HepG2 (cell line): Measurements from ENCODE around the gene KCNH1. TPM values are rescaled to one million over a fixed set of nuclear protein-coding genes. Genes with fewer than 3 reads are reported as not detected.

ENCODE experiments used
- ATAD3A ChIP-seq: sonication (generic); formaldehyde crosslinking; IDR thresholded peaks from 2 replicates; pipeline ENCODE4 v1.4.0; 2020; ENCODE audit warnings: missing genetic modification reagents
- FLYWCH1 ChIP-seq: sonication (generic); formaldehyde crosslinking; IDR thresholded peaks from 2 replicates; pipeline ENCODE4 v1.8.1; 2023; ENCODE audit warnings: mild to moderate bottlenecking, missing genetic modification reagents
- LCORL ChIP-seq, 2 experiments: fragments of 450-650 bp in 1 of 2; sonication (generic) in 1 of 2; formaldehyde crosslinking in 1 of 2; IDR thresholded peaks; 2 replicates each; pipeline versions ENCODE4 v1.5.0 to v1.6.1; 2017 to 2020; ENCODE audit warnings: antibody characterized with exemption in 1 of 2, missing genetic modification reagents in 1 of 2
- LRRFIP1 ChIP-seq: sonication (generic); formaldehyde crosslinking; conservative IDR thresholded peaks from 2 replicates; pipeline ENCODE4 v1.4.0; 2020; ENCODE audit warnings: missing genetic modification reagents
- NBN ChIP-seq: fragments of 450-650 bp; conservative IDR thresholded peaks from 2 replicates; pipeline ENCODE4 v1.6.1; 2017
- PRDM10 ChIP-seq: sonication (generic); formaldehyde crosslinking; IDR thresholded peaks from 2 replicates; pipeline ENCODE4 v1.4.0; 2020; ENCODE audit warnings: low read depth, missing genetic modification reagents
- RXRB ChIP-seq: IDR thresholded peaks from 2 replicates; pipeline ENCODE4 v1.6.1; 2016; ENCODE audit warnings: borderline replicate concordance, missing genetic modification reagents, missing compliant biosample characterization
- SCMH1 ChIP-seq: sonication (generic); formaldehyde crosslinking; IDR thresholded peaks from 2 replicates; pipeline ENCODE4 v1.9.0; 2021; ENCODE audit warnings: missing genetic modification reagents, mild to moderate bottlenecking, borderline replicate concordance
- ZC3H4 ChIP-seq: sonication (generic); formaldehyde crosslinking; IDR thresholded peaks from 2 replicates; pipeline ENCODE4 v1.4.0; 2020; ENCODE audit warnings: missing genetic modification reagents, borderline replicate concordance
- ZMYM2 ChIP-seq: sonication (generic); formaldehyde crosslinking; IDR thresholded peaks from 2 replicates; pipeline ENCODE4 v1.8.0; 2022; ENCODE audit warnings: mild to moderate bottlenecking, missing genetic modification reagents
- ZNF124 ChIP-seq: sonication (generic); formaldehyde crosslinking; IDR thresholded peaks from 2 replicates; pipeline ENCODE4 v1.4.0; 2020; ENCODE audit warnings: missing genetic modification reagents
- polyA plus RNA-seq, 8 experiments: library from polyadenylated mRNA; depleted of rRNA in 3 of 8; stranded (reverse) in 7 of 8; unstranded in 1 of 8; fragments of >200 nt; fragmentation: Illumina TruSeq in 4 of 8; extraction: Trizol in 4 of 8; gene quantifications; 2 replicates each; pipeline versions ENCODE4 v1.2.1 to v1.2.3, GENCODE V29; 2011 to 2016; ENCODE audit warnings: low read depth in 4 of 8, missing spikeins in 1 of 8, mixed read lengths in 1 of 8; ENCODE audit not compliant: insufficient read depth in 1 of 8
- total RNA-seq, 5 experiments: library from RNA; depleted of rRNA; stranded (reverse); fragments of >200 nt; fragmentation: Illumina TruSeq; extraction: Trizol; gene quantifications; 2 replicates each; pipeline ENCODE4 v1.2.3, GENCODE V29; 2016; ENCODE audit warnings: low read depth in 1 of 5
- TF ChIP-seq, protein P1 (sequence below): sonication (generic); formaldehyde crosslinking; IDR thresholded peaks from 2 replicates; pipeline ENCODE4 v1.8.0; 2022; ENCODE audit warnings: mild to moderate bottlenecking, missing genetic modification reagents; ENCODE audit not compliant: insufficient replicate concordance
- TF ChIP-seq, protein P2 (sequence below): sonication (generic); formaldehyde crosslinking; IDR thresholded peaks from 2 replicates; pipeline ENCODE4 v1.8.1; 2023; ENCODE audit warnings: missing genetic modification reagents, mild to moderate bottlenecking, borderline replicate concordance

The KCNH1 gene
- total and polyA plus RNA-seq, 2 of the 13 experiments (the other 11 are each of a cell fraction or from before 2014, with no cell fraction given), result not detected

GRCh38 chr1:210797422-210797821 is 336.5 kb downstream of the KCNH1 start (continued):
- TF ChIP-seq RXRB (CRISPR knock-in tag) (no peak), ZMYM2 (no peak), ZNF124 (no peak), FLYWCH1 (CRISPR knock-in tag) (no peak), PRDM10 (CRISPR knock-in tag) (no peak), ATAD3A (CRISPR knock-in tag) (no peak), LRRFIP1 (CRISPR knock-in tag) (no peak), LCORL (IDR thresholded peaks at IDR 0.05) (no peak), LCORL (CRISPR knock-in tag; IDR thresholded peaks at IDR 0.05) (no peak), ZC3H4 (CRISPR knock-in tag) (no peak), NBN (no peak), SCMH1 (CRISPR knock-in tag) (no peak)
- TF ChIP-seq, protein P1, sequence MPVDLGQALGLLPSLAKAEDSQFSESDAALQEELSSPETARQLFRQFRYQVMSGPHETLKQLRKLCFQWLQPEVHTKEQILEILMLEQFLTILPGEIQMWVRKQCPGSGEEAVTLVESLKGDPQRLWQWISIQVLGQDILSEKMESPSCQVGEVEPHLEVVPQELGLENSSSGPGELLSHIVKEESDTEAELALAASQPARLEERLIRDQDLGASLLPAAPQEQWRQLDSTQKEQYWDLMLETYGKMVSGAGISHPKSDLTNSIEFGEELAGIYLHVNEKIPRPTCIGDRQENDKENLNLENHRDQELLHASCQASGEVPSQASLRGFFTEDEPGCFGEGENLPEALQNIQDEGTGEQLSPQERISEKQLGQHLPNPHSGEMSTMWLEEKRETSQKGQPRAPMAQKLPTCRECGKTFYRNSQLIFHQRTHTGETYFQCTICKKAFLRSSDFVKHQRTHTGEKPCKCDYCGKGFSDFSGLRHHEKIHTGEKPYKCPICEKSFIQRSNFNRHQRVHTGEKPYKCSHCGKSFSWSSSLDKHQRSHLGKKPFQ, result no peak
- TF ChIP-seq, protein P2, sequence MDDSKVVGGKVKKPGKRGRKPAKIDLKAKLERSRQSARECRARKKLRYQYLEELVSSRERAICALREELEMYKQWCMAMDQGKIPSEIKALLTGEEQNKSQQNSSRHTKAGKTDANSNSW (CRISPR knock-in tag), result no peak
- TF ChIP-seq, all 625 proteins: peak for 0
